Measurements from ENCODE around the gene B3GALT5. TPM values are rescaled to one million over a fixed set of nuclear protein-coding genes. Genes with fewer than 3 reads are reported as not detected.
"Not testable (repeated sequence)": the region's sequence is repeated elsewhere in the genome, so short reads cannot be mapped to it uniquely, and the experiment has no call there.

The B3GALT5 gene, protein sequence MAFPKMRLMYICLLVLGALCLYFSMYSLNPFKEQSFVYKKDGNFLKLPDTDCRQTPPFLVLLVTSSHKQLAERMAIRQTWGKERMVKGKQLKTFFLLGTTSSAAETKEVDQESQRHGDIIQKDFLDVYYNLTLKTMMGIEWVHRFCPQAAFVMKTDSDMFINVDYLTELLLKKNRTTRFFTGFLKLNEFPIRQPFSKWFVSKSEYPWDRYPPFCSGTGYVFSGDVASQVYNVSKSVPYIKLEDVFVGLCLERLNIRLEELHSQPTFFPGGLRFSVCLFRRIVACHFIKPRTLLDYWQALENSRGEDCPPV
- 0.06 TPM for total RNA-seq
- long read RNA-seq: 0 reads

GRCh38 chr21:39612233-39613040 is at the start of gene B3GALT5:
B3GALT5 (plus strand) TSS chr21:39612940; CDS start chr21:39660560, 47,620 bp downstream.
- no peak for DNase-seq (ENCODE audit: low spot score)

DNA sequence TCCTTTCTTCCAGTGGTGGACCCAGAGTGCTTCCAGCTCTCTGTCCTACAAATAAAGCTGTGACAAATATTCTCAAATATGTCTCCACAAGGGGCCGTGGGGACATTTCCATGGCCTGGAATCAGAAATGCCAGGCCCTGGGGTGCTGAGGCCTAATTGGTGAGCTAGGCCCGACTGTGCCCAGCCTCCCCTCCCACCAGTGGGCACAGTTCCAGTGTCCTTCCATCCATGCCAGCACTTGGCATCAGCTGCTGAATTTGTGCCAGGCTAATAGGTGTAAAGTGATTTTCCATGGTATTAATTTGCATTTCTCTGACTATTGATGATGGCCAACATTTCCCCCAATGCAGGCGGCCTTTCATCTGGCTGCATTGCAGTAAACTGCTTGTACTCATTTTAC is 48.5 kb upstream of the B3GALT5 start:
- DNase-seq (ENCODE audit: low spot score): no peak

GRCh38 chr21:39567180-39567972 is 45.4 kb upstream of the B3GALT5 start:
- no peak for DNase-seq (ENCODE audit: low spot score)

GRCh38 chr21:39568361-39568760 is 44.4 kb upstream of the B3GALT5 start:
- DNase-seq (ENCODE audit: low spot score): no peak

DNA sequence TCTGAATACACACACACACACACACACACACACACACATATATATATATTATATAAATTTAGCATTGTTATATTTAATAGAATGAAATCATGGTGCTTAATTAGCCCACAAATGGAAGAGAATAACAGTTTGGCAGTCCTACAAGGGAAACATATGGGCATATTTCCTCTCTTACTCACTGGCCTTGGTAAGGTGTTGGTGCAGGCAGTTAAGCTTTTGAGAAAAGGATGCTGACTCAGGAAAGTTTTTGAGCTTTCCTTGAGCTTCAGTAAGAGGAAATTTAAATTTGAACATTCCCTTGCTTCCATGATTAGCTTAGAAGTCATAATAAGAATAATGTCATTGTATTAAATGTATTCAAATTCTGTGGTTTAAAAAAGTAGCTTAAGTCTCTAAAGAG is 37.0 kb upstream of the B3GALT5 start:
- no peak for DNase-seq (ENCODE audit: low spot score)

DNA sequence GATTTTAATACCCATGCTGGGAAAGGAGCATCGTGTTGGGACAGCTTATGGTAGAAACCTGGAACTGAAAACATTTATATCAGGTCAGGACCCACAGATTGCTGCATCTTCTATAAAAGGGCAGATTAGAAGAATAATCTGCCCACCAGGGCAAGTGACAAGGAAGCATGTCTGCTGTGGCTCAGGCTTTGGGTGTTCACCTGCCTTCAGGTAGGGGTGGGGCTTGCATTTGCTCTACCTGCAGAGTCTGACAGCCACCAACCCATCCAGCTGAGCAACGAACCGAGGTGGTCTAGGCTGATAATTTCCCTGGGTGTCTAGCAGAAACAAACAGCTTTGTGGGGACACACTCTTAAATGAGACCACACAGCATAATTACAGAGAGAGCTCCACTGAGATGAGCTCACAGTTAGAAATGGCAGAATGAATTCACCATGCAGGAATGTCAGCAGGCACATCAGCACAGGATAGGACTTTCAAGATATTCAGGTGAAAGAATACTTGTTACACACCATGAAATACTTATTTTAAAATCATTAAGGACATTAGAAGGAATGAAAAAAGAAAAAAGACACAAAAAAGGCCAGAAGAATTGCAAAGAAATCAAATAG is 36.1 kb upstream of the B3GALT5 start:
- no peak for DNase-seq (ENCODE audit: low spot score)

GRCh38 chr21:39579734-39580332 is 32.9 kb upstream of the B3GALT5 start:
- DNase-seq (ENCODE audit: low spot score): no peak

DNA sequence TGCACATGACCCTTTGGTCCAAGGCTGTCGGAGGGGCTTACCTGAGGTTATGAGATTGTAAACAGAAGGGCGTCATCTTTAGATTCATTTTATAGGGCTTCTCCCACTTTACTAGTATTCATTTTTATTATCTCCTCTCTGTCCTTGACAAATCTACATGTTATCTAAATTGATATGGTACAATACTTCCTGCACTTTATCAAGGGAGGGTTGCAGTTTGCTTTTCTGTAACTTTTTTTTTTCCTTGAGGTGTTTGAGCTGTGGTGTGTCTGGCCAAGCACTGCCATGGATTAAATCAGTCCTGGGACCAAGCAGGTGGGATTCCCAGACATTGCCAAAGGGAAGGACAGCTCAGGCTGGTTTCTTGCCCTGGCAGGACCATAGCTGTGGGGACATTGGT is 32.0 kb upstream of the B3GALT5 start:
- DNase-seq (ENCODE audit: low spot score): no peak

DNA sequence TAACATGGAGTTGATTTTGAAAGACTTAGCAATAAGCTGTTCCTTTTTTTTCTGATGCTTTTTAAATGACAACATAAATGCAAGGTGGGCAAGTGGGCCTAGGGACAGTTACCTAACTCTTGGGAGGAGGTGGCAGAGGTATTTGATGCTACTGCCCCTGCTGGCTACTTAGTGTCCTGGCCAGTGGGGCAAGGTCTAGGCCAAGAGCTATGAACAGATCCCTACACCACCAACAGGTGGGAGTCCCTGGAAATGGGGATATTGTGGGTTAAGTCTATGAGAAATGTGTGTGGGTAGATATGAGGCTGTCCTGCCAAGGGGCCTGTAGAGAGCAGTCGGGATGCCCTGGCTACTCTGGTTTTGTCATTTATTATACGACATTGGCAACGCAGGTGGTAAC is 31.3 kb upstream of the B3GALT5 start:
- DNase-seq (ENCODE audit: low spot score): no peak

- no peak for DNase-seq (ENCODE audit: low spot score)
These were observed 30.0 kb upstream of the B3GALT5 start for GRCh38 chr21:39582749-39583148.

- DNase-seq (ENCODE audit: low spot score): not testable (repeated sequence)
These were observed 29.2 kb upstream of the B3GALT5 start for GRCh38 chr21:39583586-39583985.

DNA sequence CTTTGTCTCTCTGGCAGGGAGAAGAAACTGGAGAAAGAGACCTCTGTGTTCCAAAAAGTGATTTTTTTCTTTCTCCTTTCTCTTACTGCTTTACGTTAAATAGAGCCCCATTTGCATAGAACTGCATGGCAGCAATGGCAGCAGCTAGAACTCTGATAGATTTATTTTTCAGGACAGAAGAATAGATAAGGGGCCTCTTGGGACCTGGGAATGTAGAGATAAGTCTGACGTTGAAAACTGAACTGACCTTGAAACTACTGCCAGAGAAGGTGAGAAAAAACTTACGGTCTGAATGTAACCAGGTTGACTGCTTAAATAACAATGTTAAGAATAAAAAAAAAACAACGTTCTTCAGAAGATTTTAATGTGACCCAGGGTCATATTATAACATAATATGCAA is 25.4 kb upstream of the B3GALT5 start:
- no peak for DNase-seq (ENCODE audit: low spot score)

GRCh38 chr21:39588884-39589283 is 23.9 kb upstream of the B3GALT5 start:
- no peak for DNase-seq (ENCODE audit: low spot score)

GRCh38 chr21:39593522-39593921 is 19.2 kb upstream of the B3GALT5 start:
- DNase-seq (ENCODE audit: low spot score): no peak

- no peak for DNase-seq (ENCODE audit: low spot score)
These were observed 17.3 kb upstream of the B3GALT5 start for GRCh38 chr21:39595465-39595864.

GRCh38 chr21:39597595-39597994 is 15.1 kb upstream of the B3GALT5 start:
- no peak for DNase-seq (ENCODE audit: low spot score)

- DNase-seq (ENCODE audit: low spot score): no peak
These were observed 13.4 kb upstream of the B3GALT5 start for GRCh38 chr21:39599191-39599970.

- DNase-seq (ENCODE audit: low spot score): no peak
These were observed 11.4 kb upstream of the B3GALT5 start for GRCh38 chr21:39601187-39601928.

- no peak for DNase-seq (ENCODE audit: low spot score)
These were observed 10.6 kb upstream of the B3GALT5 start for GRCh38 chr21:39602076-39602689.
